ENCODE data around the gene SORCS1.

Gene SORCS1

DNA sequence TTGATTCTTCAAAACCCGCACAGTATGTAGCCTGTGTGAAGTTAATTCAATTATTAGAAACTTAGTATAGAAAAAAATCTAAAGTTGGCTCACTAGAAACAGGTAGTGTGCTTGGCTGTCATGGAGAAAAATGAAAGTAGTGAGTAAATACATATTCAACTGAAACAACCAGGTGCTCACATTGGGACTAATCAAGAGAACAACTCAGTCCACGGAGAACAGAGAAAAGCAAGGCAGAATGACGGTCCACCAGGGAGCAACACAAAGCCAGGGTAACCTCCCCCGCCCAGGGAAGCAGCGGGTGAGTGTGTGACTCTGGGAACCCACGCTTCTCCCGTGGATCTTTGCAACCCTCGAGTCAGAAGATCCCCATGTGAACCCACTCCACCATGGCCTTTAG is 300.5 kb downstream of the SORCS1 start:
- no peak overlapping the region for H3K4me3 ChIP-seq (ENCODE audit: insufficient read depth, low read length, poor library complexity, severe bottlenecking)
- H2AFZ ChIP-seq (ENCODE audit: low read depth, low read length, severe bottlenecking) = no peak overlapping the region
- H3F3A ChIP-seq (ENCODE audit: insufficient read depth) = no peaks in the 10 kb centered on the region
- no peaks in the 10 kb centered on the region for H3K79me2 ChIP-seq (ENCODE audit: insufficient read depth, low read length)
- H3K9me3 ChIP-seq (ENCODE audit: insufficient read depth, low read length) = no peaks in the 10 kb centered on the region
- TF ChIP-seq, protein P1, sequence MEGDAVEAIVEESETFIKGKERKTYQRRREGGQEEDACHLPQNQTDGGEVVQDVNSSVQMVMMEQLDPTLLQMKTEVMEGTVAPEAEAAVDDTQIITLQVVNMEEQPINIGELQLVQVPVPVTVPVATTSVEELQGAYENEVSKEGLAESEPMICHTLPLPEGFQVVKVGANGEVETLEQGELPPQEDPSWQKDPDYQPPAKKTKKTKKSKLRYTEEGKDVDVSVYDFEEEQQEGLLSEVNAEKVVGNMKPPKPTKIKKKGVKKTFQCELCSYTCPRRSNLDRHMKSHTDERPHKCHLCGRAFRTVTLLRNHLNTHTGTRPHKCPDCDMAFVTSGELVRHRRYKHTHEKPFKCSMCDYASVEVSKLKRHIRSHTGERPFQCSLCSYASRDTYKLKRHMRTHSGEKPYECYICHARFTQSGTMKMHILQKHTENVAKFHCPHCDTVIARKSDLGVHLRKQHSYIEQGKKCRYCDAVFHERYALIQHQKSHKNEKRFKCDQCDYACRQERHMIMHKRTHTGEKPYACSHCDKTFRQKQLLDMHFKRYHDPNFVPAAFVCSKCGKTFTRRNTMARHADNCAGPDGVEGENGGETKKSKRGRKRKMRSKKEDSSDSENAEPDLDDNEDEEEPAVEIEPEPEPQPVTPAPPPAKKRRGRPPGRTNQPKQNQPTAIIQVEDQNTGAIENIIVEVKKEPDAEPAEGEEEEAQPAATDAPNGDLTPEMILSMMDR (IDR thresholded peaks at IDR 0.05; ENCODE audit: insufficient read depth, low read length, poor library complexity, severe bottlenecking) = no peak
- no peak for TF ChIP-seq EZH2phosphoT487 (conservative IDR thresholded peaks at IDR 0.05; ENCODE audit: low read length)
- H4K20me1 ChIP-seq (ENCODE audit: low read depth, low read length) = no peaks in the 10 kb centered on the region
- H3K9me2 ChIP-seq (replicated peaks; ENCODE audit: insufficient read depth, low read length) = no peaks in the 10 kb centered on the region
- H3K36me3 ChIP-seq (ENCODE audit: low read length) = no peaks in the 10 kb centered on the region
- H3K27me3 ChIP-seq (ENCODE audit: low read length) = no peaks in the 10 kb centered on the region
- no peak overlapping the region for H3K9ac ChIP-seq (ENCODE audit: low read length)
- H3K4me2 ChIP-seq (ENCODE audit: low read depth, low read length, poor library complexity, severe bottlenecking) = no peak overlapping the region
- no peak overlapping the region for H3K27ac ChIP-seq (ENCODE audit: low read depth, low read length)

DNA sequence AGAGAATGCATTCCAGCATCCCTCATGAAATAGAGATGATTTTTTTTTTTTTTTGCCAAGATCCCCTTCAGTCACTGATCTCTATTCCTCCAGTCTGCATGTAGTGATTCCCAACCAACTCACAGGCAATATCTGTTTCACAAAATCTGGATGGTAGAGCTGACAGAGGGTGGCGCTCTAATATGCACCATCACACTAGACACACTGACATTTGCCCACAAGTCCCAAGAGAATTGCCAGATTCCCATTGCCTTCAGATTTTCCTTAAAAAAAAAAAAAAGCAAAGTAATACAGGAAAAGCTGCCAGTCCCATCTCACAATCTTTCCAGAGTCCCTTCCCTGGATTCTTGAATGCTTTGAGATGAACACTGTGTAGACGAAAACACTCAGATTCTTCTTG is 301.0 kb downstream of the SORCS1 start:
- Histone ChIP-seq H3F3A (ENCODE audit: insufficient read depth) (no peaks in the 10 kb centered on the region), H4K20me1 (ENCODE audit: low read depth, low read length) (no peaks in the 10 kb centered on the region), H3K9me3 (ENCODE audit: insufficient read depth, low read length) (no peaks in the 10 kb centered on the region), H3K9me2 (replicated peaks; ENCODE audit: insufficient read depth, low read length) (no peaks in the 10 kb centered on the region), H2AFZ (ENCODE audit: low read depth, low read length, severe bottlenecking) (no peak overlapping the region), H3K4me3 (ENCODE audit: insufficient read depth, low read length, poor library complexity, severe bottlenecking) (no peak overlapping the region), H3K36me3 (ENCODE audit: low read length) (no peaks in the 10 kb centered on the region), H3K79me2 (ENCODE audit: insufficient read depth, low read length) (no peaks in the 10 kb centered on the region), H3K27me3 (ENCODE audit: low read length) (no peaks in the 10 kb centered on the region), H3K27ac (ENCODE audit: low read depth, low read length) (no peak overlapping the region), H3K4me2 (ENCODE audit: low read depth, low read length, poor library complexity, severe bottlenecking) (no peak overlapping the region), H3K9ac (ENCODE audit: low read length) (no peak overlapping the region)
- TF ChIP-seq, protein P1 (IDR thresholded peaks at IDR 0.05; ENCODE audit: insufficient read depth, low read length, poor library complexity, severe bottlenecking) = no peak
- TF ChIP-seq EZH2phosphoT487 (conservative IDR thresholded peaks at IDR 0.05; ENCODE audit: low read length) = no peak

DNA sequence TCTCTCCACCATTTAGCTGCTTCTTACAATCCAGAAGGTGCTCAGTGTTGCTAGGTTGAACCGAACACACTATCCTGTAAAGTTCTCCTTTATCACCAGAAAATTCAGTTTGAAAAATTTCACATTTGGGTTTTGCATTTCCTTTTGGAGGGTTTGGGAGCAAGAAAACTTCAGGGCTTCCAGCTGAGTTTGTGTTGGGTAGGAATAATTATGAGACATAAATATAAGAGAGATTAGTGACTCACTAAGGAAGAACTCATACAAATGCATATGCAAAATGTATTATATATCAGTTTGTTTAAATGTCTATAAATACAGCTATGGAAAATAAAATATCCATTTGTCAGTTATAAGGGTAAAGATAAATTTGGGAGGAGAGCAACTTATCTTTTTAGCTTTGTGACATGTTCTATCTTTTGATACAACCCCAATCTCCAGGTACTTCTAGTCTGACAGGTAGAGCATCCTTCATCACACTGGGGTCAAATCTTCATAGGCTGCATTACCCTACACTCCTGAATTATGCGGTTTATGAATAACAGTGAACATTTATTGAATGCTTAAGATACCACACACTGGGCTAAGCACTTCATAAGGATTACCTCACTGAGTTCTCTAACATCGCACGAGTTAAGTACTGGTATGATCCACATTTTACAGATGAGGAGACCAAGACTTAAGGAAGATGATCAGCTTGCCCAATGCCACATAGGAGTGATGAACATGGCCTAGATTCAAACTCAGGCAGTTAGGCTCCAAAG is 304.4 kb downstream of the SORCS1 start:
- Histone ChIP-seq H3K4me3 (ENCODE audit: insufficient read depth, low read length, poor library complexity, severe bottlenecking) (no peak overlapping the region), H3K27ac (ENCODE audit: low read depth, low read length) (no peak overlapping the region), H4K20me1 (ENCODE audit: low read depth, low read length) (no peaks in the 10 kb centered on the region), H3K9me3 (ENCODE audit: insufficient read depth, low read length) (no peaks in the 10 kb centered on the region), H3K9me2 (replicated peaks; ENCODE audit: insufficient read depth, low read length) (no peaks in the 10 kb centered on the region), H3F3A (ENCODE audit: insufficient read depth) (no peaks in the 10 kb centered on the region), H3K9ac (ENCODE audit: low read length) (no peak overlapping the region), H3K27me3 (ENCODE audit: low read length) (no peaks in the 10 kb centered on the region), H3K79me2 (ENCODE audit: insufficient read depth, low read length) (no peaks in the 10 kb centered on the region), H3K36me3 (ENCODE audit: low read length) (no peaks in the 10 kb centered on the region), H2AFZ (ENCODE audit: low read depth, low read length, severe bottlenecking) (no peak overlapping the region), H3K4me2 (ENCODE audit: low read depth, low read length, poor library complexity, severe bottlenecking) (no peak overlapping the region)
- TF ChIP-seq EZH2phosphoT487 (conservative IDR thresholded peaks at IDR 0.05; ENCODE audit: low read length) = no peak
- TF ChIP-seq, protein P1 (IDR thresholded peaks at IDR 0.05; ENCODE audit: insufficient read depth, low read length, poor library complexity, severe bottlenecking) = no peak
